HEK293T (cell line): Measurements from ENCODE around the gene GRM7.

Experiments used
- ARNT ChIP-seq: fragments of 450-650 bp; IDR thresholded peaks from 2 replicates; pipeline ENCODE4 v1.6.1; 2017; ENCODE audit warnings: mild to moderate bottlenecking
- BHLHE40 ChIP-seq: fragments of 450-650 bp; IDR thresholded peaks from 2 replicates; pipeline ENCODE4 v1.6.1; 2016; ENCODE audit warnings: mild to moderate bottlenecking, moderate library complexity, borderline replicate concordance
- ELF4 ChIP-seq: fragments of 450-650 bp; IDR thresholded peaks from 2 replicates; pipeline ENCODE4 v1.6.1; 2017; ENCODE audit warnings: antibody characterized with exemption
- FOXA1 ChIP-seq: fragments of 450-650 bp; IDR thresholded peaks from 2 replicates; pipeline ENCODE4 v1.6.1; 2016; ENCODE audit warnings: mild to moderate bottlenecking
- FOXK2 ChIP-seq: fragments of 450-650 bp; IDR thresholded peaks from 2 replicates; pipeline ENCODE4 v1.6.1; 2016; ENCODE audit warnings: mild to moderate bottlenecking
- FOXM1 ChIP-seq: fragments of 450-650 bp; IDR thresholded peaks from 2 replicates; pipeline ENCODE4 v1.6.1; 2017; ENCODE audit warnings: mild to moderate bottlenecking, borderline replicate concordance
- HDGF ChIP-seq: fragments of 450-650 bp; IDR thresholded peaks from 2 replicates; pipeline ENCODE4 v1.6.1; 2017; ENCODE audit warnings: antibody characterized with exemption, borderline replicate concordance
- L3MBTL2 ChIP-seq: fragments of 450-650 bp; conservative IDR thresholded peaks from 2 replicates; pipeline ENCODE4 v1.6.1; 2016; ENCODE audit warnings: mild to moderate bottlenecking
- PKNOX1 ChIP-seq: fragments of 450-650 bp; IDR thresholded peaks from 2 replicates; pipeline ENCODE4 v1.6.1; 2016
- SP1 ChIP-seq: fragments of 450-650 bp; IDR thresholded peaks from 2 replicates; pipeline ENCODE4 v1.6.1; 2017
- SUZ12 ChIP-seq: fragments of 450-650 bp; IDR thresholded peaks from 2 replicates; pipeline ENCODE4 v1.6.1; 2016; ENCODE audit warnings: mild to moderate bottlenecking
- ZNF384 ChIP-seq: fragments of 450-650 bp; IDR thresholded peaks from 2 replicates; pipeline ENCODE4 v1.6.1; 2016

GRCh38 chr3:7025581-7026300, 164.8 kb downstream of the GRM7 start:
- TF ChIP-seq PKNOX1 (no peak), FOXK2 (no peak), FOXA1 (no peak), FOXM1 (no peak), ELF4 (no peak), L3MBTL2 (no peak), SP1 (no peak), HDGF (no peak), ZNF384 (no peak), SUZ12 (no peak), ARNT (no peak), BHLHE40 (no peak)
